K562 (cell line): ENCODE results near the gene SPINT1. TPM values are rescaled to one million over a fixed set of nuclear protein-coding genes. Genes with fewer than 3 reads are reported as not detected.

Source experiments
- ATAC-seq: fragments of 200-7000 bp; cut with Tn5 transposase; 3 replicates; pipeline ENCODE4 v1.9.1; 2020; ENCODE audit warnings: moderate library complexity
- BruUV-seq: library from RNA; stranded (reverse); fragments of 400-500 nt; replicated peaks from 2 replicates; lab custom pipeline; 2021; lab: Mats Ljungman, UMichigan
- CTCF ChIA-PET: fragments of 300-600 bp; formaldehyde crosslinking; extraction: SDS; loops from one replicate; lab custom pipeline; 2021; ENCODE audit warnings: low intra/inter-chr PET ratio; lab: Yijun Ruan, JAX
- POLR2A ChIA-PET: fragments of 300-600, 350-650 bp; sonication (Branson Sonifier 250); formaldehyde crosslinking; extraction: SDS; loops from one replicate; lab custom pipeline; 2021; ENCODE audit warnings: antibody characterized with exemption, inconsistent platforms; lab: Yijun Ruan, JAX
- DNase-seq, 4 experiments: peaks; one replicate each; pipeline versions ENCODE4 v3.0.0 to v3.0.0-alpha.2; 2011 to 2018; ENCODE audit warnings: low spot score in 3 of 4, mixed read lengths in 3 of 4; ENCODE audit errors: extremely low read depth in 1 of 4
- FAIRE-seq: peaks from 2 replicates; lab custom pipeline; 2011; peaks lifted over from hg19 to GRCh38; lab: Jason Lieb, UNC
- H2AFZ ChIP-seq: 2 replicates; pipeline ENCODE4 v1.6.0; 2011; ENCODE audit warnings: low read depth, low read length, control low read depth, inconsistent platforms
- H3K27ac ChIP-seq: fragments of 200-600 bp; 3 replicates; pipeline ENCODE4 v1.8.0; 2011; ENCODE audit warnings: low read depth, mild to moderate bottlenecking, control low read depth, inconsistent platforms, low read length, moderate library complexity, mixed read lengths; ENCODE audit errors: extremely low read depth
- H3K27me3 ChIP-seq, 2 experiments: fragments of 300-600 bp in 1 of 2; 2 replicates in 1 of 2; 3 replicates in 1 of 2; pipeline versions ENCODE4 v1.6.0 to v1.8.0; 2011; ENCODE audit warnings: inconsistent platforms in 2 of 2, low read length in 2 of 2, mild to moderate bottlenecking in 1 of 2, mixed read lengths in 1 of 2, moderate library complexity in 1 of 2; ENCODE audit not compliant: control insufficient read depth in 2 of 2, insufficient read depth in 2 of 2
- H3K36me3 ChIP-seq: fragments of 300-600 bp; 3 replicates; pipeline ENCODE4 v1.8.0; 2011; ENCODE audit warnings: mild to moderate bottlenecking, low read length, inconsistent platforms; ENCODE audit not compliant: control insufficient read depth, insufficient read depth
- H3K4me1 ChIP-seq, 2 experiments: fragments of 200-600 bp in 1 of 2; replicated peaks in 1 of 2; 2 replicates in 1 of 2; 3 replicates in 1 of 2; pipeline versions ENCODE4 v1.5.1 to v1.8.0; 2011; ENCODE audit warnings: inconsistent platforms in 2 of 2, low read length in 2 of 2, mild to moderate bottlenecking in 1 of 2, mixed read lengths in 1 of 2, moderate library complexity in 1 of 2; ENCODE audit not compliant: control insufficient read depth in 2 of 2, insufficient read depth in 2 of 2
- H3K4me2 ChIP-seq: 2 replicates; pipeline ENCODE4 v1.6.1; 2011; ENCODE audit warnings: low read length, control low read depth, inconsistent platforms, mixed read lengths; ENCODE audit not compliant: insufficient read depth
- H3K4me3 ChIP-seq: fragments of 200-600 bp; sonication (generic), shearing (Covaris generic); 2 replicates; pipeline ENCODE4 v1.5.1; 2016; ENCODE audit warnings: control low read depth, inconsistent platforms
- H3K79me2 ChIP-seq: fragments of 200-600 bp; 3 replicates; pipeline ENCODE4 v1.8.0; 2011; ENCODE audit warnings: low read length, inconsistent platforms; ENCODE audit not compliant: control insufficient read depth, insufficient read depth
- H3K9ac ChIP-seq, 2 experiments: 2 replicates each; pipeline versions ENCODE4 v1.6.0 to v1.6.1; 2011; ENCODE audit warnings: low read depth in 2 of 2, low read length in 2 of 2, control low read depth in 1 of 2, inconsistent platforms in 1 of 2, mild to moderate bottlenecking in 1 of 2, mixed read lengths in 1 of 2; ENCODE audit not compliant: insufficient read depth in 1 of 2
- H3K9me1 ChIP-seq: one replicate; pipeline ENCODE4 v1.6.0; 2011; ENCODE audit warnings: inconsistent platforms, mild to moderate bottlenecking, low read length, moderate library complexity; ENCODE audit not compliant: control insufficient read depth, insufficient read depth
- H3K9me3 ChIP-seq: replicated peaks from 2 replicates; pipeline ENCODE4 v1.5.1; 2011; ENCODE audit warnings: low read depth, low read length, inconsistent platforms; ENCODE audit not compliant: control insufficient read depth, insufficient read depth
- H4K20me1 ChIP-seq: replicated peaks from 2 replicates; pipeline ENCODE4 v1.6.1; 2011; ENCODE audit warnings: low read length, inconsistent platforms, mixed read lengths; ENCODE audit not compliant: control insufficient read depth, insufficient read depth
- EP300 ChIP-seq: IDR thresholded peaks from 2 replicates; pipeline ENCODE4 v1.6.1; 2012; ENCODE audit warnings: low read length, improper control_type of control experiment
- GATAD2B ChIP-seq: fragments of 450-650 bp; IDR thresholded peaks from 2 replicates; pipeline ENCODE4 v1.6.1; 2017; ENCODE audit warnings: mild to moderate bottlenecking, borderline replicate concordance
- KAT7 ChIP-seq: sonication (generic); formaldehyde crosslinking; IDR thresholded peaks from 2 replicates; pipeline ENCODE4 v1.8.0; 2022; ENCODE audit warnings: missing genetic modification reagents, mild to moderate bottlenecking, borderline replicate concordance
- NFE2 ChIP-seq: IDR thresholded peaks from 2 replicates; pipeline ENCODE4 v1.6.1; 2014; ENCODE audit warnings: antibody characterized with exemption, low read depth
- PHF8 ChIP-seq: fragments of 200-600 bp; sonication (generic); IDR thresholded peaks from 2 replicates; pipeline ENCODE4 v1.6.1; 2012; ENCODE audit warnings: mixed run types, mild to moderate bottlenecking, inconsistent platforms, low read length, moderate library complexity, borderline replicate concordance
- RBFOX2 ChIP-seq: fragments of 200-400 bp; formaldehyde crosslinking; IDR thresholded peaks from 2 replicates; pipeline ENCODE4 v1.6.1; 2017; ENCODE audit warnings: low read depth, mild to moderate bottlenecking, low read length, moderate library complexity
- RUNX1 ChIP-seq: sonication (generic); IDR thresholded peaks from 2 replicates; pipeline ENCODE4 v1.6.1; 2016; ENCODE audit warnings: antibody characterized with exemption, low read depth
- TCFL5 ChIP-seq: fragments of 250-450 bp; sonication (Bioruptor Pico); conservative IDR thresholded peaks from 2 replicates; pipeline ENCODE4 v1.6.1; 2021; ENCODE audit warnings: mild to moderate bottlenecking, moderate library complexity, matching md5 sums
- ZBTB1 ChIP-seq: sonication (generic); formaldehyde crosslinking; IDR thresholded peaks from 2 replicates; pipeline ENCODE4 v1.8.1; 2023; ENCODE audit warnings: missing genetic modification reagents, low read depth, mild to moderate bottlenecking, borderline replicate concordance
- WGBS: fragments of 100-300 bp; shearing (Covaris generic); methylation state at CpG from one replicate; pipeline ENCODE4 v1.1.6; 2016; ENCODE audit warnings: low coverage, mixed read lengths; ENCODE audit not compliant: insufficient coverage; ENCODE audit errors: missing lambda C conversion rate; 5-methylcytosine and 5-hydroxymethylcytosine counted together
- in situ Hi-C: fragments of 300-500 bp; cut with MboI; formaldehyde crosslinking; loops from 4 replicates; pipeline ENCODE4 v1.15.0; 2018; ENCODE audit warnings: inconsistent platforms, mixed read lengths
- intact Hi-C: fragments of 100-400 bp; cut with micrococcal nuclease; formaldehyde crosslinking; loops from 2 replicates; pipeline ENCODE4 v1.14.2; 2022
- polyA plus RNA-seq, 8 experiments: library from polyadenylated mRNA; depleted of rRNA in 4 of 8; stranded (reverse) in 5 of 8; unstranded in 3 of 8; fragments of >200 nt; fragmentation: Nextera tagmentation in 2 of 8; fragmentation: Illumina TruSeq in 1 of 8; extraction: Ambion mirVana in 2 of 8; extraction: Trizol in 1 of 8; gene quantifications; 2 replicates each; pipeline versions ENCODE4 v1.2.1 to v1.2.3, GENCODE V29; 2011 to 2014; ENCODE audit warnings: inconsistent platforms in 1 of 8, missing spikeins in 1 of 8
- total RNA-seq, 7 experiments: library from RNA; depleted of rRNA in 6 of 7; stranded (reverse); fragments of >200 nt in 6 of 7; fragmentation: Illumina TruSeq in 2 of 7; extraction: Trizol in 2 of 7; gene quantifications; 2 replicates each; pipeline versions ENCODE4 v1.2.1 to v1.2.3, GENCODE V29; 2011 to 2021; ENCODE audit warnings: low replicate concordance in 1 of 7
- TF ChIP-seq, protein P1 (sequence below): fragments of 450-650 bp; IDR thresholded peaks from 2 replicates; pipeline ENCODE4 v1.6.1; 2014; ENCODE audit warnings: low read depth, mild to moderate bottlenecking, moderate library complexity, borderline replicate concordance
- TF ChIP-seq, protein P2 (sequence below): sonication (generic); formaldehyde crosslinking; IDR thresholded peaks from 2 replicates; pipeline ENCODE4 v1.8.1; 2023; ENCODE audit warnings: mild to moderate bottlenecking, missing genetic modification reagents

SPINT1 gene
- total and polyA plus RNA-seq, 9 of the 15 experiments (the other 6 are each of a cell fraction or from before 2014, with no cell fraction given) = 0.78 to 4.5 (median 1.5) TPM

DNA sequence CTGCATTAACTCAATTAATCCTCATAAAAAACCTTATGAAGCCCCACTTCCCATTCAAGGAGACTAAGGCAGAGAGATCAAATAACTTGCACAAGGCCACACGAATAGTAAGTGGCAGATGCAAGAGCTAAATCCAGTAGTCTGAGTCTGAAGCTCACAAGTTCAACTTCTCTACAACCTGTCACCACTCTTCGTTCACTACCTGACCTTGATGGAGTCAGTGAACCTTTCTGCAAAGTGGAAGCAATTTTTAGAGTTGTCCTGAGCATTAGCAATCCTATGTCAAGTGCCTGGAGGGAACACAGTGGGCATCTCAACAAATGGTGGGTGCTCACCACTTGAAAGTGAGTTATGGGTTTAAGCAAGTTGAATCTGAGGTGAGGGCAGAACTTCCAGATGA lies 2.1 kb upstream of the SPINT1 start:
- Histone ChIP-seq H3K4me1 (peaks cover 14 to 30% of the 10 kb centered on the region in 2 experiments), H3K36me3 (no peaks in the 10 kb centered on the region), H3K27me3 (no peaks in the 10 kb centered on the region), H3K9me1 (no peaks in the 10 kb centered on the region), H2AFZ (no peak overlapping the region), H3K4me3 (no peak overlapping the region), H3K9me3 (no peaks in the 10 kb centered on the region), H4K20me1 (no peaks in the 10 kb centered on the region), H3K79me2 (no peaks in the 10 kb centered on the region), H3K27ac (no peak overlapping the region), H3K9ac (no peak overlapping the region), H3K4me2 (no peak overlapping the region)
- DNase-seq (no peak), ATAC-seq (no peak), FAIRE-seq (no peak)
- no TSS peak for BruUV-seq
- ChIA-PET POLR2A (no interaction called here), CTCF (no interaction called here)
- in situ Hi-C loops (no loop called here), intact Hi-C loops (no loop called here)
- 17% methylated on average over 2 of the region's 2 CpGs for WGBS
- TF ChIP-seq TCFL5 (CRISPR knock-in tag) = no peak
- TF ChIP-seq, protein P1, sequence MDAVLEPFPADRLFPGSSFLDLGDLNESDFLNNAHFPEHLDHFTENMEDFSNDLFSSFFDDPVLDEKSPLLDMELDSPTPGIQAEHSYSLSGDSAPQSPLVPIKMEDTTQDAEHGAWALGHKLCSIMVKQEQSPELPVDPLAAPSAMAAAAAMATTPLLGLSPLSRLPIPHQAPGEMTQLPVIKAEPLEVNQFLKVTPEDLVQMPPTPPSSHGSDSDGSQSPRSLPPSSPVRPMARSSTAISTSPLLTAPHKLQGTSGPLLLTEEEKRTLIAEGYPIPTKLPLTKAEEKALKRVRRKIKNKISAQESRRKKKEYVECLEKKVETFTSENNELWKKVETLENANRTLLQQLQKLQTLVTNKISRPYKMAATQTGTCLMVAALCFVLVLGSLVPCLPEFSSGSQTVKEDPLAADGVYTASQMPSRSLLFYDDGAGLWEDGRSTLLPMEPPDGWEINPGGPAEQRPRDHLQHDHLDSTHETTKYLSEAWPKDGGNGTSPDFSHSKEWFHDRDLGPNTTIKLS = no peak

DNA sequence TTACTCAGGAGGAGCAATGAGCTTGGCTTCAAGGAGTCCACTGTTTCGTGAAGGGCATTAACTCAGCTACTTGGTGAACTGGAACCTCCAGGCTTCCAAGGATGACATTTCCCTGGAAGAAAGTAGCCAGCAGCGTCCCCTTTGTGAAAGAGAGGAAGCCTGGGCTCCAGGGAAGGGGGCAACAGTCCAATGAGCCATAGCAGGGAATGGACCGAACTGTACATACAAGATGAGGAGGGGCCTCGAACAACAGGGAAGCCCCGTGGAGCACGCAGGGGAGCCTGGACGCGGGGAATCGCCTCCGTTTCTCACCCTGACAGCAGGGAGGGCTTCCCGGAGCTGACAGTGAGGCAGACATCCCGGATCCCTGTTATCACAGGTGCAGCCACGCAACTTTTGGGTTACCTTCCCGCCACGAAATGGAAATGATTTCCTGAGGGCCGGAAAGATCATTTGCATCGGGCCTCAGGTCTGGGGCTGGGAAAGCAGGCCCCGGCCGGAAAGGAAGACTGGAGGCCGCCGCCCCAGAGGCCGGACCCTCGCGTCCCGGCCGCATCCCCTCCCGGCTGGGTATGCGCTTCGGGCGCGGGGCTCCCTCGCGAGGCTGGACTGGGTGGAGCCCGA lies 475 bp upstream of the SPINT1 start:
- WGBS = 50% methylated on average over 27 of the region's 34 CpGs
- Histone ChIP-seq H3K9me1 (no peaks in the 10 kb centered on the region), H3K4me3 (peak overlapping the region; percentile 52), H3K27me3 (no peaks in the 10 kb centered on the region), H3K36me3 (no peaks in the 10 kb centered on the region), H3K9me3 (no peaks in the 10 kb centered on the region), H3K27ac (no peak overlapping the region), H3K4me1 (peaks cover 29 to 41% of the 10 kb centered on the region in 2 experiments), H2AFZ (peak overlapping the region; percentile 91), H4K20me1 (no peaks in the 10 kb centered on the region), H3K79me2 (no peaks in the 10 kb centered on the region), H3K9ac (peak overlapping the region; percentile 31 to 86; a peak in 3 of 4 replicates), H3K4me2 (peak overlapping the region; percentile 77)
- in situ Hi-C loops (no loop called here), intact Hi-C loops (no loop called here)
- ChIA-PET POLR2A (interaction anchor here (0.6 to 1.5 kb wide), 6 partner anchors 8 to 733 kb away, joined by 3 to 5 read pairs (median 4); no protein-coding TSS in a partner anchor), CTCF (interaction anchor here (0.7 kb wide), 1 partner anchor 59 kb away, joined by 3 read pairs; no protein-coding TSS in a partner anchor)
- no TSS peak for BruUV-seq
- FAIRE-seq (no peak), DNase-seq (peak in 1 of 4 experiments; percentile 9), ATAC-seq (no peak)
- TF ChIP-seq RBFOX2 = 0 out of 2 replicates have a peak, but pooled peaks have one; percentile 15
- TF ChIP-seq GATAD2B = no peak
- TF ChIP-seq NFE2 = no peak
- TF ChIP-seq ZBTB1 (CRISPR knock-in tag) = peak; percentile 18; the same call in 1 of the 2 replicates
- TF ChIP-seq EP300 = no peak
- TF ChIP-seq KAT7 = peak; percentile 81; the same call in 1 of the 2 replicates
- TF ChIP-seq PHF8 = peak; percentile 53; the same call in 1 of the 2 replicates
- TF ChIP-seq, protein P2, sequence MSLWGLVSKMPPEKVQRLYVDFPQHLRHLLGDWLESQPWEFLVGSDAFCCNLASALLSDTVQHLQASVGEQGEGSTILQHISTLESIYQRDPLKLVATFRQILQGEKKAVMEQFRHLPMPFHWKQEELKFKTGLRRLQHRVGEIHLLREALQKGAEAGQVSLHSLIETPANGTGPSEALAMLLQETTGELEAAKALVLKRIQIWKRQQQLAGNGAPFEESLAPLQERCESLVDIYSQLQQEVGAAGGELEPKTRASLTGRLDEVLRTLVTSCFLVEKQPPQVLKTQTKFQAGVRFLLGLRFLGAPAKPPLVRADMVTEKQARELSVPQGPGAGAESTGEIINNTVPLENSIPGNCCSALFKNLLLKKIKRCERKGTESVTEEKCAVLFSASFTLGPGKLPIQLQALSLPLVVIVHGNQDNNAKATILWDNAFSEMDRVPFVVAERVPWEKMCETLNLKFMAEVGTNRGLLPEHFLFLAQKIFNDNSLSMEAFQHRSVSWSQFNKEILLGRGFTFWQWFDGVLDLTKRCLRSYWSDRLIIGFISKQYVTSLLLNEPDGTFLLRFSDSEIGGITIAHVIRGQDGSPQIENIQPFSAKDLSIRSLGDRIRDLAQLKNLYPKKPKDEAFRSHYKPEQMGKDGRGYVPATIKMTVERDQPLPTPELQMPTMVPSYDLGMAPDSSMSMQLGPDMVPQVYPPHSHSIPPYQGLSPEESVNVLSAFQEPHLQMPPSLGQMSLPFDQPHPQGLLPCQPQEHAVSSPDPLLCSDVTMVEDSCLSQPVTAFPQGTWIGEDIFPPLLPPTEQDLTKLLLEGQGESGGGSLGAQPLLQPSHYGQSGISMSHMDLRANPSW (CRISPR knock-in tag) = no peak
- TF ChIP-seq RUNX1 = no peak
